HG02884 (cell line): ENCODE data around the gene DHRS4.
A peak's percentile ranks its signal among the peaks of the same experiment; 100 is the strongest.
"Not testable (repeated sequence)": the region's sequence is repeated elsewhere in the genome, so short reads cannot be mapped to it uniquely, and the experiment has no call there.

ENCODE experiments used
- ATAC-seq: cut with Tn5 transposase; IDR thresholded peaks from one replicate; pipeline ENCODE4 v1.9.1; 2021; ENCODE audit warnings: mild to moderate bottlenecking, moderate library complexity; ENCODE audit not compliant: unreplicated experiment

The DHRS4 gene

DNA sequence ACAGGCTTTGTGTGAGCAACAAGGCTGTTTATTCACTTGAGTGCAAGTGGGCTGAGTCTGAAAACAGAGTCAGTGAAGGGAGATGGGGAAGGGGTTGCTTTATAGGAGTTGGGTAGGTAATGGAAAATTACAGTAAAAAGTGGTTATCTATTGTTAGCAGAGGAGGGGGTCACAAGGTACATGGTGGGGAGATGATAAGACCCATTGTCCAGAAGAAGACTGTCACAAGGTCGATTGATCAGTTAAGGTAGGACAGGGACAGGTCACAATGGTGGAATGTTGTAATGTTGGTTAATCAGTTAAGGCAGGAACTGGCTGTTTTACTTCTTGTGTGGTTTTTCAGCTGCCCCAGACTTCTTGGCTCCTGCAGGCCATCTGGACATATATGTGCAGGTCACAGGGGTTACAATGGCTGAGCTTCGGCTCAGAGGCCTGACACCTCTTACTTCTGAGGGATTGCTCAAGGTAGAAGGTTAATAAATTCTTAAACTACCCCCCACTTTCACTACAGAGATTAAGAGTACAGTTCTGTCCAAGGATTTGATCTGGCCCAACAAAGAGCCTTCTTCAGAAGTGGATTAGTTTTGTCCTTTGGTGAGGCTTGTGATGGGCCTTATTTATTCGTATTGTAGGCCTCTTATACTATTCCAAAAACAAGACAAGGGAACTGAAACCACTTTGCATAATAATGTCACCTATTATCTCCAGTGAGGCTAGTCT lies 13.8 kb upstream of the DHRS4 start:
- ATAC-seq: no peak

DNA sequence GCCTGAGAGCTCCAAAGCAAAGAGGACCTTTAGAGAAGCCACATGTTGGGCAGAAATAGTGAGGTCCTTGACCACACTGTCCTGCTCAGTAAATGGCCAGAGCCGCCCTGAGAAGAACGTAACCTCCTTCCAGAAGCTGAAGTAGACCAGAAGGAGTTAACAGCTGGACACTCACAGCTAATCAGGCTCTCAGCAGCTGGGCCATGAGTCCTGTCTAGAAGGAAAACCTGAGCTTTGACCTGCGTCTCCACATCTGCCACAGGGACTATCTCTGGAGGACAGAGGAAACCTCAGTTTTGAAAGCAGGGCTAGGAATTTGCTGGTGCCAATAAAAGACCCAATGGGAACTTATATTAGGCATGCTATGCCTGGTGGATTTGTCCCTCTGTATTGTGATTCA lies 12.3 kb upstream of the DHRS4 start:
- no peak for ATAC-seq

DNA sequence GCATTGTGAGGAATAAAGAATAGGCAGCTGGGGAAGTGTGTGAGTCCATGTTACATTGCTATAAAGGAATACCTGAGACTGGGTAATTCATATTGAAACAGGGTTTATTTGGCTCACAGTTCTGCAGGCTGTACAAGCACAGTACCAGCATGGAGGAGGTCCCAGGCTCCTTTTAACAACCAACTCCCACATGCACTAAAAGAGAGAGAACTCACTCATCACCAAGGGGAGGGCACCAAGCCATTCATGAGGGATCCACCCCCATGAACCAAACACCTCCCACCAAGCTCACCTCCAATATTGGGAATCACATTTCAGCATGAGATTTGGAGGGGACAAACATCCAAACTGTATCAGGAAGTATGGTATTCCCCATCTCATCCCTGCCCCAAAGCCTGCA lies 11.9 kb upstream of the DHRS4 start:
- no peak for ATAC-seq

- ATAC-seq: no peak
These were observed 11.0 kb upstream of the DHRS4 start for GRCh38 chr14:23942587-23942986.

- ATAC-seq: not testable (repeated sequence)
These were observed 4.5 kb upstream of the DHRS4 start for GRCh38 chr14:23949069-23949468.

DNA sequence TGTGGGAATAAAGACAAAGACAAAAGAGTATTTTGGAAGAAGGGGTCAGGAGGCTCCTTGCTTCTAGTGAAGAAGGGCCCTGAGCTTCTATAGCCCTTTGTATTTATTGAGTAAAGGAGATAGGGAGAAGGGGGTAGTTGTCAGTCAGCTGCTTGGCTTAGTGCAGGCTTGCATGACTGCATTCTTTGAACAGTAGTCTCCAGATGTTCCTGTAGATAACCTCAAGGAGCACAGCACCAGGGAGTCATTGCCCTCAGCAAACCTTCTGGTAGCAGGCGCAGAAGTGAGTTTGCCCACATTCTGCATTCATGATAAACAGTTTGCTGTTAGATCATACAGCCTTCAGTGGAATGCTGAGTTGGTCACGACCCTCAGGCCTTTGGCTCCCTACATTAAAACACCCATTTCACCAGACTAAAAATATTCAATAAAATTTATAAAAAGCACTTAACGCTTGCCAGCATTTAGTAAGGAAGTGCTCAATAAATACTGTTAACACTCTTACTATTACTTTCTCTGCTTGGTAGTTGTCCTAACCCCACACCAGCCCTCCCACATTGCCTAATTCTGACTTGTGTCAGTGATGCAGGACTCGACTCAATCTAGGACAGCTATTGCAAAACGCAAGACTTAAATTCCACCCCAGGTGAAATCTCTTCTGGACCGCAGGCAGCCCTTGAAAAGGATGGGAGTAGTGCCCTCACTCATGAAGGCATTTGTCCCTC lies 3.0 kb upstream of the DHRS4 start:
- no peak for ATAC-seq

- ATAC-seq: not testable (repeated sequence)
These were observed 2.5 kb upstream of the DHRS4 start for GRCh38 chr14:23951136-23951466.

DNA sequence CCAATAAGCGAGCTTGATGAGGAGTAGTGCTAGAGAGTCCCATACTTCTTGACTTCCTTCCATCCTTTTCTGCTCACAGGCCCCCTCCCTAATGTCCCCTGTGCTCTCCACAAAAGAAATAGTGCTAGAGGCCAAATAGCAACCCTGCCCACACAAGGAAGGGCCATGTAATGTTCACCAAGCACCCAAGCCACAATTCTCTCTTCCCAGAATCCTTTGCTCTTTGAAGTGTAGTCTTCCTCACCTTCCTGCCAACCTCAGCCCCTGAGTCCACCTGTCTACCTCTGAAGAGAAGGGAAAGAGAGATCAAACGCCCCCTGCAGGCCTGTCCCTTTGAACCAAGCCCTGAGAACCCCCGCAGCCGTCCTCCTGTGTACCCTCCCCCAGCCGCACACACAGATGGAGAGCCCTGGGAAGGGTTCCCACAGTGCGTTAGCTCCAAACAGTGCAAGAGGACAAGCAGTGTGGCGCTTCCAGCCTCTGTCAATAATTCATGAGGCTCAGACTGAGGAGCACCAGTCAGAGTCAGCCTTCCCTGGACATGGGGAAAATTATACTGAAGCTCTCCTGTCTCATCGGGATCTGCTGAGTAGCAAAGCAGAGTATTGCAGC lies 1.9 kb upstream of the DHRS4 start:
- ATAC-seq: no peak

GRCh38 chr14:23953116-23953463 lies 480 bp upstream of the DHRS4 start:
- not testable (repeated sequence) for ATAC-seq

GRCh38 chr14:23954279-23954614 lies 677 bp downstream of the DHRS4 start:
- peak; percentile 12 for ATAC-seq

GRCh38 chr14:23954965-23955364 lies 1.4 kb downstream of the DHRS4 start:
- ATAC-seq: not testable (repeated sequence)

DNA sequence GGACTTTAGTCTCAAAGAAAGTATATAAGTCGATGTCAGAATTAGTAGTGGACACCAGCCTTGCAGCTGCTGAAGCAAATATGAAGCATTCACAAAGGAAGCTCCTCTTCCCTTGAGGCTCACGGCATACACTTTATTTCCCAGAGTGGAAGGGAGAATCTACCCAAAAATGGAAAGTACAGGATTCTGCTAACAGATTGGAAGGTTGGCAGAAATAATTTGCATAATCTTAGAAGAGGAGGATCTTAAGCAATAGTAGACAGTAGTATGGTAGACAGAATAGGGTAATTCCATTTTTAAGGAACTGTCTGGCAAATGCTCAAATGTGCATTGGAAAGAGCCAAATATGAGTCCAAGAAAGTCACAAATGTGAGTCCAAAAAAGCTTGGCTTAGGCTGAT lies 2.2 kb downstream of the DHRS4 start:
- not testable (repeated sequence) for ATAC-seq

- ATAC-seq: not testable (repeated sequence)
These were observed 4.5 kb downstream of the DHRS4 start for GRCh38 chr14:23957913-23958569.

DNA sequence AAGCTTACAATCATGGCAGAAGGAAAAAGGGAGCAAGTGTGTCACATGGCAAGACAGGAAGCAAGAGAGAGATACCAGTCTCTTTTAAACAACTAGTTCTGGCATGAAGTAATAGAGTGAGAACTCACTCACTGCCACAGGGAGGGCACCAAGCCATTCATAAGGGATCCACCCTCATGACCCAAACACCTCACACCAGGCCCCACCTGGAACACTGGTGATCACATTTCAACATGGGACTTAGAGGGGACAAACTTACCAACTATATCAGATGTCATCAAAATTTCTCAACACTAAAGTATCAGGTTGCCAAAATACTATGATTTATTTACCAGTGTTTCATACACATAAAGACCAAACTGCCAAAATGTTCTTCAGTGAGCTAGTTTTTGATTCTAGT lies 7.3 kb downstream of the DHRS4 start:
- ATAC-seq: not testable (repeated sequence)

DNA sequence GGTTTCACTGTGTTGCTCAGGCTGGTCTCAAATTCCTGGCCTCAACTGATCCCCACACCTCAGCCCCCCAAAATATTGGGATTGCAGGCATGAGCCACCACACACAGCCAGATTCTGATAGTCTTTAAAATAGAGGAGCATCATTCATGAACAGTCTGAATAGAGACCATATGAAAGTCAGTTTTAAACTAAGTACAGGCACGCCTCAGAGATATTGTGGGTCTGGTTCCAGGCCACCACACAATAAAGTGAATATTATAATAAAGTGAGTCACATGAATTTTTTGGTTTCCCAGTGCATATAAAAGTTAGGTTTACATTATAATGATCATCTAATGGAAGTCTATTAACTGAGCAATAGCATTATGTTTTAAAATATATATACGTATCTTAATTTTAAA lies 8.1 kb downstream of the DHRS4 start:
- ATAC-seq: not testable (repeated sequence)

GRCh38 chr14:23969130-23969480 lies 15.5 kb downstream of the DHRS4 start:
- ATAC-seq: not testable (repeated sequence)

DNA sequence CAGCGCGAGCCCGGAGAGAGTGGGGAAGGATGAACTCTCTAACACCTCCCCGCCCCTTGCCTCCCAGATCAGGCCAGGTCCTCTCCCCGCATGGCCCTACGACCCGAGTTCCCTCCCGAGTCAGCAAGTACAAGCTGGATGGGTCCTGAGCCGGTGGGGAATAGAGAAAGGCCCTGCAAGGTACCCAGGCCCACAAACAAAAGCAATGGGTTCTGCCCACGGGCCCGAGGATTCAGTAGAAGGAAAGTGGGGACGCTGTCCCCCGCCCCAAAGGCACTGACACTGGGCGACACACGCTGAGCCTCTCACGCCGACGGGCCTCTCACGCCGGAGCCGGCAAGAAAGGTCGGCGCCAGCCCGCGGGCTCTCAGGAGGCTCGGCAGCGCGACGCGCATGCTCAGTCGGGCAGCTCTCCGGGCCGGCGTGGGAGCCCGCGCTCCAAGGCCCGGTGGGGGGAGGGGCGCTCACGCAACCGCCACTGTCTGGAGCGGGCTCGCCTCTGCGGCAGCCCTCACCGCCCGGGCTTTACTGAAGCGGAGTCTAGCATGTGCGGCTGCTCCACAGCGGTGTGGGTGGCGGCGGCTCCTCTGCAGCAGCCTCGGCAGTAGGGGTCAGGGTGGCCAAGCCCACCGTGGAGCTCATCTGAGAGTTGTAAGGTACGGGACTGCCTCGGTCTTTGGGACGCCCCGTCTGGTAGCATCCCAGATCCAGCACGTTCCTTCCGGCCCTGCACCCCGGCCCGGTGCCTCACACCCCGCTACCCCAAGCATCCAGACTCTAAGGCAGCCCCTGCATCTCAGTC lies 16.1 kb downstream of the DHRS4 start:
- ATAC-seq: not testable (repeated sequence)

- not testable (repeated sequence) for ATAC-seq
These were observed 16.7 kb downstream of the DHRS4 start for GRCh38 chr14:23970283-23970659.

GRCh38 chr14:23973178-23973577 lies 19.6 kb downstream of the DHRS4 start:
- ATAC-seq: not testable (repeated sequence)

GRCh38 chr14:23974041-23974440 lies 20.5 kb downstream of the DHRS4 start:
- not testable (repeated sequence) for ATAC-seq

- ATAC-seq: not testable (repeated sequence)
These were observed 23.6 kb downstream of the DHRS4 start for GRCh38 chr14:23977208-23977607.
